ENCODE measurements around the gene RBM4B.

The RBM4B gene

DNA sequence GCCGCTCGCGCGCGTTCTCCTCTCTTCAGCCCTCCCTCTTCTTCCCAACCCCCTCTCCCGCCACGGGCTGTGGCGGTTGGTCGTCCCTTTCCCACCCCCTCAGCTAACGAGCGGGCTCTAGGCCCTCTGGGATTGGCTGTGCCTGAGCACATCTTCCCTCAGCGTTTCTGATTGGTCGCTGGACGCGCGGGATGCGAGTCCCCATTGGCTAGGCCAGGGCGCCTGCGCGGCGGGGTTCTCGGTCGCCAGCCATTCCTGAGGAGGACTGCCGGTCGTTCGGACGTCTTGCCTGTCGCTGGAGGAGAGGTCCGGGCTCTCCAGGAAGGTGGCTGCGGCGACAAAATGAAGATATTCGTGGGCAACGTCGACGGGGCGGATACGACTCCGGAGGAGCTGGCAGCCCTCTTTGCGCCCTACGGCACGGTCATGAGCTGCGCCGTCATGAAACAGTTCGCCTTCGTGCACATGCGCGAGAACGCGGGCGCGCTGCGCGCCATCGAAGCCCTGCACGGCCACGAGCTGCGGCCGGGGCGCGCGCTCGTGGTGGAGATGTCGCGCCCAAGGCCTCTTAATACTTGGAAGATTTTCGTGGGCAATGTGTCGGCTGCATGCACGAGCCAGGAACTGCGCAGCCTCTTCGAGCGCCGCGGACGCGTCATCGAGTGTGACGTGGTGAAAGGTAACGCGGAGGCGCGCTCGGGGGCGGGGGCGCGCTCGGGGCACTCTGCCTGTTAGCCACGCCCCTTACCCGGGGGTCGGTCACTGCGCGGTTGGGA lies 61.1 kb downstream of the RBM4B start, which contains the start of gene RBM14:
RBM14 (plus strand) TSS at position 252 of the 776 bp plus-strand sequence; CDS start at position 343, 91 bp downstream.
- Histone ChIP-seq H3K9me3 (no peaks in the 10 kb centered on the region), H3K4me1 (peaks cover 22% of the 10 kb centered on the region), H3K27me3 (ENCODE audit: low read depth) (no peaks in the 10 kb centered on the region), H3K4me3 (peak within 1 kb of the TSS; percentile 100), H3K36me3 (replicated peaks) (peaks cover 47% of the 10 kb centered on the region)
- in situ Hi-C loops (cut with MboI; ENCODE audit: low sequenced_read_pairs) = no loop called here
- peak; percentile 98 to 100 for DNase-seq (ENCODE audit: low spot score in 2 of 2)
